Muscle layer of duodenum (tissue), 2 donors: ENCODE data around the gene CEP57.
"Not testable (repeated sequence)": the region's sequence is repeated elsewhere in the genome, so short reads cannot be mapped to it uniquely, and the experiment has no call there.

Experiments
- H3K27ac ChIP-seq: one replicate; pipeline ENCODE4 v1.7.0; 2013; ENCODE audit warnings: mild to moderate bottlenecking, low read length
- H3K27me3 ChIP-seq: one replicate; pipeline ENCODE4 v1.7.0; 2013; ENCODE audit warnings: low read depth, mild to moderate bottlenecking, control low read depth, low read length
- H3K36me3 ChIP-seq, 2 donors: one replicate each; pipeline ENCODE4 v1.7.0; 2013; ENCODE audit warnings: low read length in 2 of 2, control low read depth in 1 of 2, mild to moderate bottlenecking in 1 of 2; ENCODE audit not compliant: insufficient read depth in 2 of 2, control insufficient read depth in 1 of 2
- H3K4me1 ChIP-seq, 2 donors: one replicate each; pipeline ENCODE4 v1.7.0; 2013; ENCODE audit warnings: low read length in 2 of 2, mild to moderate bottlenecking in 2 of 2, control low read depth in 1 of 2, moderate library complexity in 1 of 2; ENCODE audit not compliant: insufficient read depth in 2 of 2, control insufficient read depth in 1 of 2
- H3K4me3 ChIP-seq, 2 donors: one replicate each; pipeline ENCODE4 v1.7.0; 2013; ENCODE audit warnings: low read length in 2 of 2, low read depth in 1 of 2, mild to moderate bottlenecking in 1 of 2
- H3K9me3 ChIP-seq, 2 donors: one replicate each; pipeline ENCODE4 v1.7.0; 2013; ENCODE audit warnings: low read length in 2 of 2, control low read depth in 1 of 2, mild to moderate bottlenecking in 1 of 2; ENCODE audit not compliant: control insufficient read depth in 1 of 2
- donor health status: healthy.

CEP57 gene

DNA sequence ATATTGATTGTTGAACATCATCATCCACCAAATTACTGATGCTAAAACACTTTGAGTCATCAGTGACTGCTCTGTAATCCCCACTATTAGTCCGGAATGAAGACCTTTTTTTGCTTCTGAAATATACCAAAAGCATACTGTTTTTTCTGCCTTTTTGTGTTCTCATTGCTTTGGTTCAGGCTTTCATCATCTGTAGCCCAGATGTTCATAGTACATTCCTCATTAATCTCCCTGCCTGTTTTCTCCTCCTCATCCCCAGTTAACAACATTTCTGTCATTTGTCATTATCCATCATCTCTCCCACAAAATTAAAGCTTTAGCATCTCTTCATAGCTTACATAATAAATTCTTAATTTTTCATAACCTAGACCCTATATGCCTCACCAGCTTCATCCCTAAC, 9.2 kb downstream of the CEP57 start:
- Histone ChIP-seq H3K27me3 (no peaks in the 10 kb centered on the region), H3K4me3 (no peak overlapping the region), H3K9me3 (no peaks in the 10 kb centered on the region), H3K4me1 (no peaks in the 10 kb centered on the region), H3K27ac (no peak overlapping the region), H3K36me3 (peaks cover 0 to 25% of the 10 kb centered on the region in 2 donors)

DNA sequence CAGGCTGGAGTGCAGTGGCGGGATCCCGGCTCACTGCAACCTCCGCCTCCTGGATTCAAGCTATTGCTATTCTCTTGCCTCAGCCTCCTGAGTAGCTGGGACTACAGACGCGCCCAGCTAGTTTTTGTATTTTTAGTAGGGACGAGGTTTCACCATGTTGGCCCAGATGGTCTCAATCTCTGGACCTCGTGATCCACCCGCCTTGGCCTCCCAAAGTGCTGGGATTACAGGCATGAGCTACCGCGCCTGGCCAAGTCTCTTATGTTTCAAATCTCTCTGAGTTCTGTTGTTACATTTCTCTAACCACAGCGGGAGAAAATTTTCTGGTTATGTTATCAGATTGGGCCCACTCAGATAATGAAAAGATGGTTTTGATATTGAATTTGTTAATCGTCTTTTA, 10.1 kb downstream of the CEP57 start:
- H3K27me3 ChIP-seq, result no peaks in the 10 kb centered on the region
- no peak overlapping the region for H3K4me3 ChIP-seq
- H3K27ac ChIP-seq, result no peak overlapping the region
- H3K9me3 ChIP-seq, result no peaks in the 10 kb centered on the region
- peaks cover 0 to 25% of the 10 kb centered on the region in 2 donors for H3K36me3 ChIP-seq
- no peaks in the 10 kb centered on the region for H3K4me1 ChIP-seq

DNA sequence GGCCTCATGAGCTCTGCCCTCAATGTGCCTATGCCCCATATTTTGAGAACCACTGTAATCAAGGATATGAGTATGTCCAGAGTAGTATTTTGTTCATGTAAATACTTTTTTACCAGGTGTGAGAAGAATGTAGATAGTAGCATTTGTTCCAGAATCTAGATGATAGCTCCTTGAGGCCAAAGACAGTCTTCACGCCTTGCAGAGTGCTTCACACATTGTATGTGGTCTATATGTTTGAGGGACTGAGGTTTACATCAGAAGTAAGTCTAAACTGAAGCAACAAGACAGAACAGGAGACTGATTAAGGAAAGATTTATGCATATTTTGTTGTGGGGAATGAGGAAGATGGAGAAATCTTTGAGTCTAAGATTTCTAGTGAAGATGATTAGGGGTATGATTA, 12.5 kb downstream of the CEP57 start:
- peaks cover 4 to 25% of the 10 kb centered on the region in 2 donors for H3K36me3 ChIP-seq
- H3K9me3 ChIP-seq, result no peaks in the 10 kb centered on the region
- no peaks in the 10 kb centered on the region for H3K27me3 ChIP-seq

DNA sequence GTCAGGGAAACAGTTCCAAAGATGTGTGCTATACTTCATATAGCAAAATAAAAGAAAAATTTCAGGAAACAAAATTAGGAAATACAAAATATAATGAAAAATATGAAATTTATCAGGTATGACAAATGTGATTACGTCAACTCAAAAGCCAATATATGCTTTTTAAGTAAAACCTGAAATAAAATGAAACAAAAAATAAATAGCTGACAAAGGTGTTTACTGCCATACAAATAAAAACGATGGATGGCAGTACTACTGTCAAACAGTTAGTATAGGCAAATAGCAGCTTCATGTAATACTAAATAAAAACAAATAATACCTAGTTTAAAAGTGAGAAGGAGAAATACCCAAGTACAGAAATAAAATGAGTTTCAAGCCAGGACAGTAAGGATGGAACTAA, 13.7 kb downstream of the CEP57 start:
- Histone ChIP-seq H3K9me3 (no peaks in the 10 kb centered on the region), H3K27ac (no peak overlapping the region), H3K4me1 (no peaks in the 10 kb centered on the region), H3K36me3 (peaks cover 4 to 25% of the 10 kb centered on the region in 2 donors), H3K27me3 (no peaks in the 10 kb centered on the region), H3K4me3 (no peak overlapping the region)

More for the DNA sequence above, 12.5 kb downstream of the CEP57 start:
- H3K4me1 ChIP-seq, result no peaks in the 10 kb centered on the region
- H3K27ac ChIP-seq, result no peak overlapping the region
- no peak overlapping the region for H3K4me3 ChIP-seq

DNA sequence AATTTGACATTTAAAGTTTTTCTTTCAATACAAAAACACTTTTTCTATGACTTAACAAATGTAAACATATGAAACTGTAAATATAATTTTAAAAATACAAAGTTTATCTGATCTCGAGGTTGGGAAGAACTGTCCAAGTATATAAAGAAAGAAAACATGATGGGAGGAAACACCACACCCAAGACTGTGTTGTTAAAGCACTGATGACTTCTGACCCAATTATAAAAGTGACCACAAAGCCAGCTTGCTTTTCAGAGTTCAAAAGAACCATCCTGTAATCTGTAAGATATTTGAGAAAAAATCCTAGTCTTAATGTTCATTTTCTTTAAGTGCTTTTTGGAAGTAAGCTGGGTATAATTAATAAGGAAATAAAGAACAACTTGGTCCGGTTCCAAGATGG, 15.6 kb downstream of the CEP57 start:
- no peaks in the 10 kb centered on the region for H3K4me1 ChIP-seq
- peaks cover 4 to 12% of the 10 kb centered on the region in 2 donors for H3K36me3 ChIP-seq
- no peak overlapping the region for H3K4me3 ChIP-seq
- no peak overlapping the region for H3K27ac ChIP-seq
- no peaks in the 10 kb centered on the region for H3K27me3 ChIP-seq
- H3K9me3 ChIP-seq, result no peaks in the 10 kb centered on the region

DNA sequence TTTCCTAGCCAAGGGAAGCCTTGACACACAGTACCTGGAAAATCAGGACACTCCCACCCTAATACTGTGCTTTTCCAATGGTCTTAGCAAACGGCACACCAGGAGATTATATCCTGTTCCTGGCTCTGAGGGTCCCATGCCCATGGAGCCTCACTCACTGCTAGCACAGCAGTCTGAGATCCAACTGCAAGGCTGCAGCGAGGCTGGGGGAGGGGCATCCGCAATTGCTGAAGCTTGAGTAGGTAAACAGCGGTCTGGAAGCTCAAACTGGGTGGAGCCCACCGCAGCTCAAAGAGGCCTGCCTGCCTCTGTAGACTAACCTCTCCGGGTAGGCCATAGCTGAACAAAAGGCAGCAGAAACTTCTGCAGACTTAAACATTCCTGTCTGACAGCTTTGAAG, 16.2 kb downstream of the CEP57 start:
- not testable (repeated sequence) for H3K27me3 ChIP-seq, H3K27ac ChIP-seq, H3K9me3 ChIP-seq, H3K4me1 ChIP-seq, H3K4me3 ChIP-seq
- peaks cover 4 to 11% of the 10 kb centered on the region in 2 donors for H3K36me3 ChIP-seq

DNA sequence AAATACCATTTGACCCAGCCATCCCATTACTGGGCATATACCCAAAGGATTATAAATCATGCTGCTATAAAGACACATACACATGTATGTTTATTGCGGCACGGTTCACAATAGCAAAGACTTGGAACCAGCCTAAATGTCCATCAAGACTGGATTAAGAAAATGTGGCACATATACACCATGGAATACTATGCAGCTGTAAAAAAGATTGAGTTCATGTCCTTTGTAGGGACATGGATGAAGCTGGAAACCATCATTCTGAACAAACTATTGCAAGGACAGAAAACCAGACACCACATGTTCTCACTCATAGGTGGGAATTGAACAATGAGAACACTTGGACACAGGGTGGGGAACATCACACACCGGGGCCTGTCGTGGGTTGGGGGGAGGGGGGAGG, 20.8 kb downstream of the CEP57 start:
- H3K9me3 ChIP-seq, result not testable (repeated sequence)

DNA sequence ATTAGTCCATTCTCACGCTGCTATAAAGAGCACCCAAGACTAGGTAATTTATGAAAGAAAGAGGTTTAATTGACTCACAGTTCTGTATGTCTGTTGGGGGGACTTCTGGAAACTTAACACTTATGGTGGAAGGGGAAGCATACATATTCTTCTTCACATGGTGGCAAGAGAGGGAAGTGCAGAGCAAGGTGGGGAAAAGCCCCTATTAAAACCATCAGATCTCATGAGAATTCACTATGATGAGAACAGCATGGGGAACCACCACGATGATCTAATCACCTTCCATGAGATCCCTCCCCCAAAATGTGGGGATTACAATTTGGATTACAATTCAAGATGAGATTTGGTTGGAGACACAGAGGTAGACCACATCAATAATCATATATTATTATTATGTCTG, 25.7 kb downstream of the CEP57 start:
- no peaks in the 10 kb centered on the region for H3K27me3 ChIP-seq
- H3K27ac ChIP-seq, result no peak overlapping the region
- no peak overlapping the region for H3K4me3 ChIP-seq
- H3K4me1 ChIP-seq, result no peaks in the 10 kb centered on the region
- H3K36me3 ChIP-seq, result peaks cover 9 to 21% of the 10 kb centered on the region in 2 donors
- no peaks in the 10 kb centered on the region for H3K9me3 ChIP-seq

More for the DNA sequence above, 20.8 kb downstream of the CEP57 start:
- H3K4me3 ChIP-seq, H3K27ac ChIP-seq, H3K36me3 ChIP-seq, H3K27me3 ChIP-seq, H3K4me1 ChIP-seq: not testable (repeated sequence)

DNA sequence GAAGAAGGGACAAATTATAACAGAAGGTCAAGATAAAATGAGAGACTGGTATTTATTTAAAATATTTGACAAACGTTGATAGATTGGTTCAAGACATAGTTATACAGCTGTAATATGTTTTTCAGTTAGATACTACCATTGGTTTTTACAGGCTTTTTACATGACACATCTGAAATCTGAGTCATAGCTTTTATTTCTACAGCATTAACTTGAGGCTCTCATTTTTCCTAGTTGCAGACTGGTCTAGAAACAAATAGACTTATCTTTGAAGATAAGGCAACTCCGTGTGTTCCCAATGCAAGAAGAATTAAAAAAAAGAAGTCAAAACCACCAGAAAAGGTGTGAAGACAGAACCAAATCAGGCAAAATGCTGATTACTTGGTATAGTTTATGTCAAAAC, 31.3 kb downstream of the CEP57 start:
- no peaks in the 10 kb centered on the region for H3K4me1 ChIP-seq
- H3K27ac ChIP-seq, result no peak overlapping the region
- no peaks in the 10 kb centered on the region for H3K9me3 ChIP-seq
- H3K36me3 ChIP-seq, result peaks cover 27 to 34% of the 10 kb centered on the region in 2 donors
- no peaks in the 10 kb centered on the region for H3K27me3 ChIP-seq
- H3K4me3 ChIP-seq, result no peak overlapping the region

DNA sequence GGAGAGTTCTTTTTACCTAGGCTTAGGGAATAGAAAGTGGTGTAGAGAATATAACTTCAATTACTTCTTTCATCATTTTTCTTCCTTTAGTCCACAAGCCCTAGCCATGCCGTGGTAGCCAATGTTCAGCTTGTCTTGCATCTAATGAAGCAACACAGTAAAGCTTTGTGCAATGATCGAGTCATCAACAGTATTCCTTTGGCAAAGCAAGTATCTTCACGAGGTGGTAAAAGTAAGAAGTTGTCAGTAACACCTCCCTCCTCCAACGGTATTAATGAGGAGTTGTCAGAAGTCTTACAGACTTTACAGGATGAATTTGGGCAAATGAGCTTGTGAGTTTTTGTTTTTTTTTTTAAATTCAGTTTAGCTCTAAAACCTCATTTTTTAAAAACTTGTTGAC, 37.4 kb downstream of the CEP57 start:
- Histone ChIP-seq H3K27ac (no peak overlapping the region), H3K36me3 (peaks cover 17 to 41% of the 10 kb centered on the region in 2 donors), H3K27me3 (no peaks in the 10 kb centered on the region), H3K4me1 (no peaks in the 10 kb centered on the region), H3K4me3 (no peak overlapping the region), H3K9me3 (no peaks in the 10 kb centered on the region)

DNA sequence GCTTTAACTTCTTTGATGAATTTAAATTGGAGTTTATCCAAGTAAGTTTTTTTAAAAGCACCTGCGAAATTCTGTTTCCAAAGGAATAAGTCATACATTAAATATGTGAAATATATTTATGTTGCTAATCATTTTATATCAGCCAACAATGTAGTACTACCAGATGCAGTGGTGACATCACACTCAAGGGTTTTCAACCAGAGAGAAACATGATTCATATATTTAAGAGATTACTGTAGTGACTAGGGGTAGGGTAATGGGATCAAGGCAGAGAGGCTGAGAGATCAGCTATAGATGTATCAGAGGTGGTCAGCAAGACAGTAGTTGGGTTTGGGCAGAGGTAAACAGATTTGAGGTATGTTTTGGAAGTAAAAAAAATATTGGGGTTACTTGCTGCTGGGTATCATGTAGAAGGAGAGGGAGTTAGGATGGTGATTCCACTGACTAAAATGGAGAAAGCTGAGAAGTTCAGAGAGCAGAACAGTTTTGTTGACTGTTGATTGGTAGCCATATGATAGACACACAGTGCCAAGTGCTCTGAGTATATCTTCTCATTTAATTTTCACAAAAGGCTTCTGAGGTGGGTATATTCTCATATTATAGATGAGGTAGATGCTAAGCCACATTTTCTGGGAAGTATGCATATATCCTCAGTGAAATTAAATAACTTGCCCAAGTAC, 39.4 kb downstream of the CEP57 start:
- Histone ChIP-seq H3K27ac (no peak overlapping the region), H3K4me1 (no peaks in the 10 kb centered on the region), H3K36me3 (peaks cover 33 to 44% of the 10 kb centered on the region in 2 donors), H3K27me3 (no peaks in the 10 kb centered on the region), H3K9me3 (no peaks in the 10 kb centered on the region), H3K4me3 (no peak overlapping the region)

DNA sequence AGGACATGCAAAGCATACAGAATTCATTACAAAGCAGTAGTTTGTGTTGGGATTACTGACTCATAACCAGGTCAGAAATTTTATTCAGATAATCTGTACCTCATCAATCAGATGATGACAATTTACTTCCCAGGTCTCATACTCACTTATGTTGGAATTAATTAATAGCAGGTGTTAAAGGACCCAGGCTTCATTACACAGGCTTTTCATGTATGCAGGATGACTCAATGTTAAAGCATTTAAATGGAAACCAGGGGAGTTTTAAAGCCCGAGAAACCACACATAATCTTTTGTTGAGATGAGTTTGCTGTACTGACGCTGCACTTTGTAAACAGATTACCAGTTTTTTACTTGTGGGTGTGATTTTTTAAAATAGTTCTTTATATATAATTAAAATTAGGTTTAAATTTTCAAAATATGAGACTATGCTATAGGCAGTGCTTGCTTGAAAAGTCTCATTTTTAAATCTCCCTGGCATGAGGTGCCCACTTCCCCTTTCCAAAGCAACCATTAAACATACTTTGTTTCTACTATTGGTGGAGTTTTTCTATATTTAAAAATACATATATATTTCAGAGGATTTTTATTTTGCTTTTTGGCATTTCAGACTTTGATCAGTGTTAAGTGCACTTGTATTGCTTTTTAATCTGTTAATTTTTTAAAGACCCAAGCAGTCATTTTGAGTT, 41.0 kb downstream of the CEP57 start:
- H3K4me1 ChIP-seq, result no peaks in the 10 kb centered on the region

More for the DNA sequence above, 41.0 kb downstream of the CEP57 start:
- Histone ChIP-seq H3K36me3 (peaks cover 42 to 44% of the 10 kb centered on the region in 2 donors), H3K27ac (no peak overlapping the region), H3K27me3 (no peaks in the 10 kb centered on the region), H3K9me3 (no peaks in the 10 kb centered on the region), H3K4me3 (no peak overlapping the region)
